GM13977 (cell line): ENCODE measurements around the gene TRANK1.
A peak's percentile ranks its signal among the peaks of the same experiment; 100 is the strongest.

ENCODE experiments used
- DNase-seq: peaks from one replicate; pipeline ENCODE4 v3.0.0; 2012; ENCODE audit warnings: low spot score
- in situ Hi-C: fragments of 300-500 bp; cut with MboI; formaldehyde crosslinking; loops from one replicate; pipeline ENCODE4 v1.12.0; 2022; ENCODE audit warnings: low sequenced_read_pairs, low pct_unique_long_range_greater_than_20kb, mixed read lengths, inconsistent platforms; ENCODE audit not compliant: unreplicated experiment
- TF ChIP-seq, protein P1 (sequence below): IDR thresholded peaks from 2 replicates; pipeline ENCODE4 v1.5.1; 2012; ENCODE audit warnings: mild to moderate bottlenecking, control low read depth; ENCODE audit not compliant: insufficient read depth; ENCODE audit errors: extremely low read depth, missing control alignments

TRANK1 gene

DNA sequence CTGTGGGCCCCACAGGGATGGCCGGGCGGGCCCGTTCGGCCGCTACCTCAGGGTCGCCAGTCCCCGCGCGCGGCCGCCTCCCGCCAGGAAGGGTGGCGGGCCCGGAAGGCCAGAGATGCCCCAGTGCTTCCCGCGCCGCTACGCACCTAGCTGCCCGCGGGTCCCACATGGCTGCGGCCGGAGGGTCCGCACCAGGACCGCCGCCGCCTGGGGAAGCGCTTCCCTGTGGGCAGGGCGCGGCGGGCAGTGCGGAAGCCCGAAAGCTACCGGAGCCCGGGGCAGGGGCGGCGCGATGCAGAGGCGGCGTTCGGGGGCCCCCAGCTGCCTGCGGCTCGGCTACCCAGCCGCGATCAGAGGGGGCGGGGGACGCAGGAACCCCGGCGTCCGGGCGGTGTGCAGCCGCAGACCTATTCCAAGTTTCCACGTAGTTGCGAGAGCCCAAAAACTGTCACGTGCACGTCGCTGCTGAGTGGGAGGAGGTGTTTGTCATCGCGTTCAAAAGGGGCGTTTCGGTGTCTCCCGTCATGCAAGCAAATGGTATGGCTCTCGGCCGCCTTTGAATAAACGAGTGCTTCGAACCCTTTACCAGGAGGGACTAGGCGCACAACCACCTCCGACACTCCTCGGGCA is at the start of gene TRANK1:
TRANK1 (minus strand) TSS at position 414 of the 630 bp plus-strand sequence; CDS start at position 169, 245 bp downstream.
- in situ Hi-C loops = no loop called here
- DNase-seq = peak; percentile 80
- TF ChIP-seq, protein P1, sequence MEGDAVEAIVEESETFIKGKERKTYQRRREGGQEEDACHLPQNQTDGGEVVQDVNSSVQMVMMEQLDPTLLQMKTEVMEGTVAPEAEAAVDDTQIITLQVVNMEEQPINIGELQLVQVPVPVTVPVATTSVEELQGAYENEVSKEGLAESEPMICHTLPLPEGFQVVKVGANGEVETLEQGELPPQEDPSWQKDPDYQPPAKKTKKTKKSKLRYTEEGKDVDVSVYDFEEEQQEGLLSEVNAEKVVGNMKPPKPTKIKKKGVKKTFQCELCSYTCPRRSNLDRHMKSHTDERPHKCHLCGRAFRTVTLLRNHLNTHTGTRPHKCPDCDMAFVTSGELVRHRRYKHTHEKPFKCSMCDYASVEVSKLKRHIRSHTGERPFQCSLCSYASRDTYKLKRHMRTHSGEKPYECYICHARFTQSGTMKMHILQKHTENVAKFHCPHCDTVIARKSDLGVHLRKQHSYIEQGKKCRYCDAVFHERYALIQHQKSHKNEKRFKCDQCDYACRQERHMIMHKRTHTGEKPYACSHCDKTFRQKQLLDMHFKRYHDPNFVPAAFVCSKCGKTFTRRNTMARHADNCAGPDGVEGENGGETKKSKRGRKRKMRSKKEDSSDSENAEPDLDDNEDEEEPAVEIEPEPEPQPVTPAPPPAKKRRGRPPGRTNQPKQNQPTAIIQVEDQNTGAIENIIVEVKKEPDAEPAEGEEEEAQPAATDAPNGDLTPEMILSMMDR = no peak

DNA sequence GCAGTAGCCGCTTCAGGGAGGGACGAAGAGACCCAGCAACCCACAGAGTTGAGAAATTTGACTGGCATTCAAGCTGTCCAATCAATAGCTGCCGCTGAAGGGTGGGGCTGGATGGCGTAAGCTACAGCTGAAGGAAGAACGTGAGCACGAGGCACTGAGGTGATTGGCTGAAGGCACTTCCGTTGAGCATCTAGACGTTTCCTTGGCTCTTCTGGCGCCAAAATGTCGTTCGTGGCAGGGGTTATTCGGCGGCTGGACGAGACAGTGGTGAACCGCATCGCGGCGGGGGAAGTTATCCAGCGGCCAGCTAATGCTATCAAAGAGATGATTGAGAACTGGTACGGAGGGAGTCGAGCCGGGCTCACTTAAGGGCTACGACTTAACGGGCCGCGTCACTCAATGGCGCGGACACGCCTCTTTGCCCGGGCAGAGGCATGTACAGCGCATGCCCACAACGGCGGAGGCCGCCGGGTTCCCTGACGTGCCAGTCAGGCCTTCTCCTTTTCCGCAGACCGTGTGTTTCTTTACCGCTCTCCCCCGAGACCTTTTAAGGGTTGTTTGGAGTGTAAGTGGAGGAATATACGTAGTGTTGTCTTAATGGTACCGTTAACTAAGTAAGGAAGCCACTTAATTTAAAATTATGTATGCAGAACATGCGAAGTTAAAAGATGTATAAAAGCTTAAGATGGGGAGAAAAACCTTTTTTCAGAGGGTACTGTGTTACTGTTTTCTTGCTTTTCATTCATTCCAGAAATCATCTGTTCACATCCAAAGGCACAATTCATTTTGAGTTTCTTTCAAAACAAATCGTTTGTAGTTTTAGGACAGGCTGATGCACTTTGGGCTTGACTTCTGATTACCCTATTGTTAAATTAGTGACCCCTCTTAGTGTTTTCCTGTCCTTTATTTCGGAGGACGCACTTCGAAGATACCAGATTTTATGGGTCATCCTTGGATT is 48.8 kb upstream of the TRANK1 start, which contains the start of gene MLH1:
MLH1 (plus strand) TSS at position 193 of the 958 bp plus-strand sequence; CDS start at position 223, 30 bp downstream.
- TF ChIP-seq, protein P1 = no peak
- peak; percentile 94 for DNase-seq
- in situ Hi-C loops = no loop called here

DNA sequence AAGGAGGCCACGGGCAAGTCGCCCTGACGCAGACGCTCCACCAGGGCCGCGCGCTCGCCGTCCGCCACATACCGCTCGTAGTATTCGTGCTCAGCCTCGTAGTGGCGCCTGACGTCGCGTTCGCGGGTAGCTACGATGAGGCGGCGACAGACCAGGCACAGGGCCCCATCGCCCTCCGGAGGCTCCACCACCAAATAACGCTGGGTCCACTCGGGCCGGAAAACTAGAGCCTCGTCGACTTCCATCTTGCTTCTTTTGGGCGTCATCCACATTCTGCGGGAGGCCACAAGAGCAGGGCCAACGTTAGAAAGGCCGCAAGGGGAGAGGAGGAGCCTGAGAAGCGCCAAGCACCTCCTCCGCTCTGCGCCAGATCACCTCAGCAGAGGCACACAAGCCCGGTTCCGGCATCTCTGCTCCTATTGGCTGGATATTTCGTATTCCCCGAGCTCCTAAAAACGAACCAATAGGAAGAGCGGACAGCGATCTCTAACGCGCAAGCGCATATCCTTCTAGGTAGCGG is 48.0 kb upstream of the TRANK1 start, which contains the start of gene EPM2AIP1:
EPM2AIP1 (minus strand) TSS at position 326 of the 520 bp plus-strand sequence; CDS start at position 272, 54 bp downstream.
- DNase-seq = no peak
- in situ Hi-C loops = no loop called here
- TF ChIP-seq, protein P1 = peak; percentile 33

DNA sequence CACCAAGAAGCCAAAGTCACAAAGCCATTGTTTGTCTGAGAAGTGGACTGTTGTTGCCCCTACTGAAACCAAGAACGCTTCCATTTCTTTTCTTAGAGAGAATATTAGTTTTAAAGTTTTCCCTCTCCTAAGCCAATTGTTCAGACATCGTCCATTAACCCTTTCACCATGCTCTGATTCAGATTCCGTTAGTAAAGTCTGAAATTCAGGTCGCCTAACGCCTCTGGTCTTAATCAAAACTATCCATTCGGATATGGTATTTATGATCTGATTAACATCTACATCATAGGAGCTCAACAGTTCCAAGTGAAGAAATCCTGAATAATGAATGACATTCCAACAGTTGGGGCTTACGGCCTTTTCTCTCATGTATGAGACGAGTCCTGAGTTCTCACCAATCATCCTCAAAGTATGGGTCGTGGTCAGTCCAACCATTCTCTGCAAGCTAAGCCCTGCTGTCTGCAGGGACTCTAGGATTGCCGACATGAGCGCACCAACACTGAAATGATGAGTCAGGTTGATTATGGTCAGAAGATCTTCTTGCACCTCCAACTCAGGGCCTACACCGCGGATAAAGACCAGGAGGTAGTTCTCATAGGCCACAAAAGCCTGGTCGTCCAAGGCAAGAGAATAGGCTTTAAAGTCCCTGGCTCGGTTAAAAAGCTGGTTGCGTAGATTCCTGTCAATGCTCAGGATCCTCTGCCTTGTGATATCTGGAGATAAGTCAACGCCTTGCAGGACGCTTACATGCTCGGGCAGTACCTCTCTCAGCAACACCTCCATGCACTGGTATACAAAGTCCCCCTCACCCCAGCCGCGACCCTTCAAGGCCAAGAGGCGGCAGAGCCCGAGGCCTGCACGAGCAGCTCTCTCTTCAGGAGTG is 47.3 kb upstream of the TRANK1 start:
- DNase-seq = no peak
- in situ Hi-C loops = no loop called here
- TF ChIP-seq, protein P1 = no peak

DNA sequence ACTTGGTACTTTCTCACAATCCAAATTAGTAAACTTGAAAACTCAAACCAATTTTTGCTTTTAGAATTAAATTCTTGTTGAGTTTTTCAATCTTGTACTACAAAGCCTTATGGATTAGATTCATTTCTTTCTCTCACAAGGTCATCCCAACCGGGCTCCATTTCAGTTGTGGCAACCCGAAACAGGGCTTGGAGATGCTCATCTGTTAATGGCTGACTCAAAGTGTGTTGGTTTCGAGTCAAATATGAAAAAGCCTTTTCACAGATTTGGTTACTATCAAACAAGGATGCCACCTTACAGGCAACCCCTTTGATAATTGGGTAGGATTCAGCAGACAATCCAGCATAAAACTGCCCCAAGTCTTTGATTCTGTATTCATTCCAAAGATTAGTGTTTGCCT is 46.3 kb upstream of the TRANK1 start:
- in situ Hi-C loops = no loop called here
- TF ChIP-seq, protein P1 = no peak
- no peak for DNase-seq
